ENCODE data around the gene DNA2. TPM values are rescaled to one million over a fixed set of nuclear protein-coding genes. Genes with fewer than 3 reads are reported as not detected.

The DNA2 gene
- total and polyA plus RNA-seq, 2 of the 13 experiments (the other 11 are each of a cell fraction or from before 2014, with no cell fraction given), result 4.8 to 27.3 TPM

GRCh38 chr10:68406815-68407548 is 64.8 kb downstream of the DNA2 start, which contains the start of gene RUFY2 (continued):
- 0 out of 2 replicates have a peak, but pooled peaks have one; percentile 2 for TF ChIP-seq HBP1 (CRISPR knock-in tag; IDR thresholded peaks at IDR 0.05; ENCODE audit: low read depth)
- peak; percentile 47; the same call in 1 of the 2 replicates for TF ChIP-seq ZNF503 (CRISPR knock-in tag; IDR thresholded peaks at IDR 0.05)
- no peak for TF ChIP-seq ZFP1 (CRISPR knock-in tag; IDR thresholded peaks at IDR 0.05)
- peak; percentile 67; the same call in 1 of the 2 replicates for TF ChIP-seq CTCF (CRISPR knock-in tag; IDR thresholded peaks at IDR 0.05)
- TF ChIP-seq ZNF670 (CRISPR knock-in tag; IDR thresholded peaks at IDR 0.05; ENCODE audit: borderline replicate concordance), result peak; percentile 7; the same call in 1 of the 2 replicates
- peak; percentile 43; the same call in 1 of the 2 replicates for TF ChIP-seq ZNF777 (CRISPR knock-in tag; IDR thresholded peaks at IDR 0.05)
- no peak for TF ChIP-seq ZNF337 (CRISPR knock-in tag; IDR thresholded peaks at IDR 0.05; ENCODE audit: borderline replicate concordance, low read depth)
- 0 out of 2 replicates have a peak, but pooled peaks have one; percentile 53 for TF ChIP-seq SNAI1 (CRISPR knock-in tag; IDR thresholded peaks at IDR 0.05; ENCODE audit: borderline replicate concordance)
- peak; percentile 74 for TF ChIP-seq YEATS4 (CRISPR knock-in tag; IDR thresholded peaks at IDR 0.05; ENCODE audit: borderline replicate concordance)
- no peak for TF ChIP-seq ZFP37 (CRISPR knock-in tag; IDR thresholded peaks at IDR 0.05; ENCODE audit: borderline replicate concordance)
- peak; percentile 39; the same call in 1 of the 2 replicates for TF ChIP-seq ZSCAN31 (CRISPR knock-in tag; IDR thresholded peaks at IDR 0.05; ENCODE audit: low read depth)
- TF ChIP-seq RFX3 (CRISPR knock-in tag; IDR thresholded peaks at IDR 0.05), result peak; percentile 91
- 0 out of 2 replicates have a peak, but pooled peaks have one; percentile 47 for TF ChIP-seq PRMT3 (CRISPR knock-in tag; IDR thresholded peaks at IDR 0.05; ENCODE audit: borderline replicate concordance, low read depth)
- TF ChIP-seq MXD3 (CRISPR knock-in tag; IDR thresholded peaks at IDR 0.05), result peak; percentile 74; the same call in 1 of the 2 replicates
- peak; percentile 59 for TF ChIP-seq JARID2 (CRISPR knock-in tag; IDR thresholded peaks at IDR 0.05; ENCODE audit: insufficient replicate concordance)
- TF ChIP-seq ZNF770 (CRISPR knock-in tag; IDR thresholded peaks at IDR 0.05), result peak; percentile 76
- TF ChIP-seq CSRNP1 (CRISPR knock-in tag; IDR thresholded peaks at IDR 0.05), result no peak
- TF ChIP-seq ZNF576 (CRISPR knock-in tag; IDR thresholded peaks at IDR 0.05), result no peak

All from HepG2 (cell line).